GM12878 (cell line): ENCODE data around the gene MISP3. TPM values are rescaled to one million over a fixed set of nuclear protein-coding genes. Genes with fewer than 3 reads are reported as not detected.

ENCODE experiments used
- ATAC-seq: fragments of 200-7000 bp; cut with Tn5 transposase; 3 replicates; pipeline ENCODE4 v1.9.1; 2020; ENCODE audit warnings: mild to moderate bottlenecking, moderate library complexity
- BruUV-seq: library from RNA; stranded (reverse); fragments of 400-500 nt; replicated peaks from 2 replicates; lab custom pipeline; 2021; lab: Mats Ljungman, UMichigan
- CTCF ChIA-PET: fragments of 300-600 bp; sonication (Branson Sonifier 250); formaldehyde crosslinking; extraction: SDS; loops from one replicate; lab custom pipeline; 2021; ENCODE audit warnings: inconsistent platforms; lab: Yijun Ruan, JAX
- POLR2A ChIA-PET: fragments of 350-600 bp; formaldehyde crosslinking; extraction: SDS; loops from one replicate; lab custom pipeline; 2021; ENCODE audit warnings: inconsistent platforms; lab: Charles Lee
- RAD21 ChIA-PET: fragments of 300-600 bp; sonication (Branson Sonifier 250); formaldehyde crosslinking; loops from one replicate; lab custom pipeline; 2023; ENCODE audit warnings: antibody characterized with exemption; ENCODE audit not compliant: unreplicated experiment; lab: Charles Lee
- SMC1A ChIA-PET: fragments of 300-600 bp; sonication (Branson Sonifier 250); formaldehyde crosslinking; loops from one replicate; lab custom pipeline; 2023; ENCODE audit not compliant: unreplicated experiment, uncharacterized antibody; lab: Charles Lee
- DNase-seq: peaks from one replicate; pipeline ENCODE4 v3.0.0-alpha.2; 2011; ENCODE audit warnings: low read depth, low spot score
- FAIRE-seq: peaks from 3 replicates; lab custom pipeline; 2011; peaks lifted over from hg19 to GRCh38; lab: Jason Lieb, UNC
- H2AFZ ChIP-seq: 2 replicates; pipeline ENCODE4 v1.6.0; 2011; ENCODE audit warnings: low read depth, low read length, control low read depth; ENCODE audit not compliant: control insufficient read depth
- H3K27ac ChIP-seq: 2 replicates; pipeline ENCODE4 v1.5.1; 2011; ENCODE audit warnings: control low read depth; ENCODE audit not compliant: control insufficient read depth, insufficient read depth
- H3K27me3 ChIP-seq, 2 experiments: replicated peaks in 1 of 2; 2 replicates each; pipeline versions ENCODE4 v1.6.0 to v1.6.1; 2011; ENCODE audit warnings: low read length in 1 of 2; ENCODE audit not compliant: control insufficient read depth in 2 of 2, insufficient read depth in 2 of 2
- H3K36me3 ChIP-seq, 2 experiments: 2 replicates each; pipeline ENCODE4 v1.5.1; 2011; ENCODE audit warnings: low read length in 1 of 2; ENCODE audit not compliant: control insufficient read depth in 2 of 2, insufficient read depth in 2 of 2
- H3K4me1 ChIP-seq: 2 replicates; pipeline ENCODE4 v1.6.1; 2011; ENCODE audit warnings: mild to moderate bottlenecking, low read length, moderate library complexity, mixed read lengths; ENCODE audit not compliant: control insufficient read depth, insufficient read depth
- H3K4me2 ChIP-seq: 2 replicates; pipeline ENCODE4 v1.6.0; 2011; ENCODE audit warnings: control low read depth; ENCODE audit not compliant: control insufficient read depth, insufficient read depth
- H3K4me3 ChIP-seq: fragments of 200-600 bp; sonication (generic); 2 replicates; pipeline ENCODE4 v1.5.1; 2016
- H3K79me2 ChIP-seq: 2 replicates; pipeline ENCODE4 v1.6.0; 2011; ENCODE audit warnings: low read length; ENCODE audit not compliant: control insufficient read depth, insufficient read depth
- H3K9ac ChIP-seq: 2 replicates; pipeline ENCODE4 v1.8.0; 2011; ENCODE audit warnings: low read length, control low read depth, mixed read lengths; ENCODE audit not compliant: control insufficient read depth, insufficient read depth
- H3K9me3 ChIP-seq: replicated peaks from 3 replicates; pipeline ENCODE4 v1.5.1; 2011; ENCODE audit warnings: mild to moderate bottlenecking, low read length; ENCODE audit not compliant: control insufficient read depth, insufficient read depth
- H4K20me1 ChIP-seq: 2 replicates; pipeline ENCODE4 v1.6.0; 2011; ENCODE audit not compliant: control insufficient read depth, insufficient read depth
- BCL3 ChIP-seq: IDR thresholded peaks from 2 replicates; pipeline ENCODE4 v1.6.1; 2011; ENCODE audit warnings: borderline replicate concordance, low read depth, mild to moderate bottlenecking, moderate library complexity, low read length; ENCODE audit not compliant: insufficient read depth, poor library complexity, severe bottlenecking
- CBX5 ChIP-seq: sonication (generic); IDR thresholded peaks from 2 replicates; pipeline ENCODE4 v1.6.1; 2016; ENCODE audit warnings: low read depth, moderate library complexity, mild to moderate bottlenecking, inconsistent platforms
- CEBPB ChIP-seq, 2 experiments: fragments of 150-350 bp in 1 of 2; IDR thresholded peaks; 2 replicates each; pipeline ENCODE4 v1.6.1; 2012 to 2014; ENCODE audit warnings: low read depth in 2 of 2, low read length in 2 of 2, borderline replicate concordance in 1 of 2, inconsistent platforms in 1 of 2
- CEBPZ ChIP-seq: fragments of 150-350 bp; IDR thresholded peaks from 2 replicates; pipeline ENCODE4 v1.6.1; 2016; ENCODE audit warnings: low read depth, low read length
- CHD1 ChIP-seq: IDR thresholded peaks from 2 replicates; pipeline ENCODE4 v1.6.1; 2012; ENCODE audit warnings: low read depth, low read length, improper control_type of control experiment
- CHD2 ChIP-seq: IDR thresholded peaks from 2 replicates; pipeline ENCODE4 v1.6.1; 2011; ENCODE audit warnings: low read depth, low read length, improper control_type of control experiment, borderline replicate concordance
- EGR1 ChIP-seq, 2 experiments: IDR thresholded peaks; 1 replicate in 1 of 2; 2 replicates in 1 of 2; pipeline ENCODE4 v1.6.1; 2011 to 2012; ENCODE audit warnings: low read depth in 2 of 2, low read length in 2 of 2, borderline replicate concordance in 1 of 2, mild to moderate bottlenecking in 1 of 2, moderate library complexity in 1 of 2
- MEF2A ChIP-seq: IDR thresholded peaks from 2 replicates; pipeline ENCODE4 v1.6.1; 2011; ENCODE audit warnings: low read depth, mild to moderate bottlenecking, low read length, moderate library complexity; ENCODE audit not compliant: insufficient read depth
- MEF2B ChIP-seq: fragments of 450-650 bp; IDR thresholded peaks from 2 replicates; pipeline ENCODE4 v1.6.1; 2018; ENCODE audit warnings: mild to moderate bottlenecking, moderate library complexity; ENCODE audit not compliant: partially characterized antibody, poor library complexity, severe bottlenecking
- POLR2AphosphoS2 ChIP-seq: IDR thresholded peaks from 2 replicates; pipeline ENCODE4 v1.6.1; 2011; ENCODE audit warnings: low read depth, mild to moderate bottlenecking, low read length, improper control_type of control experiment, moderate library complexity
- SMARCA5 ChIP-seq: fragments of 450-650 bp; IDR thresholded peaks from 2 replicates; pipeline ENCODE4 v1.6.1; 2017; ENCODE audit warnings: mild to moderate bottlenecking
- TARDBP ChIP-seq: IDR thresholded peaks from 2 replicates; pipeline ENCODE4 v1.6.1; 2016; ENCODE audit warnings: borderline replicate concordance
- ZNF384 ChIP-seq: IDR thresholded peaks from 2 replicates; pipeline ENCODE4 v1.6.1; 2012; ENCODE audit warnings: low read depth, mild to moderate bottlenecking, low read length, improper control_type of control experiment, borderline replicate concordance
- ZZZ3 ChIP-seq: IDR thresholded peaks from 2 replicates; pipeline ENCODE4 v1.6.1; 2011; ENCODE audit warnings: low read depth; ENCODE audit not compliant: control insufficient read depth, insufficient read length
- WGBS: methylation state at CpG from one replicate; pipeline ENCODE4 v1.1.6; 2016; ENCODE audit warnings: low lambda C conversion rate; ENCODE audit not compliant: insufficient replicate concordance, insufficient coverage; ENCODE audit errors: missing lambda C conversion rate; 5-methylcytosine and 5-hydroxymethylcytosine counted together
- in situ Hi-C: fragments of 300-500 bp; cut with MboI; formaldehyde crosslinking; loops from 9 replicates; pipeline ENCODE4 v1.14.3; 2018; ENCODE audit warnings: mixed read lengths
- intact Hi-C: fragments of 100-400 bp; cut with micrococcal nuclease; formaldehyde crosslinking; loops from one replicate; pipeline ENCODE4 v1.14.2; 2022; ENCODE audit not compliant: unreplicated experiment
- polyA plus RNA-seq, 11 experiments: library from polyadenylated mRNA; depleted of rRNA in 4 of 11; unstranded in 6 of 11; stranded (reverse) in 5 of 11; fragments of >200 nt; fragmentation: Nextera tagmentation in 4 of 11; fragmentation: Illumina TruSeq in 1 of 11; extraction: Ambion mirVana in 4 of 11; extraction: Trizol in 1 of 11; gene quantifications; 1 replicate in 1 of 11; 2 replicates in 10 of 11; pipeline versions ENCODE4 v1.2.1 to v1.2.3, GENCODE V29; 2011 to 2016; ENCODE audit warnings: inconsistent platforms in 2 of 11, missing spikeins in 2 of 11, low read depth in 1 of 11
- total RNA-seq, 4 experiments: library from RNA; depleted of rRNA in 3 of 4; stranded (reverse); fragments of >200 nt in 3 of 4; fragmentation: Illumina TruSeq in 1 of 4; extraction: Trizol in 1 of 4; gene quantifications; 2 replicates each; pipeline versions ENCODE4 v1.2.1 to v1.2.3, GENCODE V29; 2013 to 2021
- TF ChIP-seq, protein P1 (sequence below): fragments of 150-350 bp; IDR thresholded peaks from 2 replicates; pipeline ENCODE4 v1.6.1; 2014; ENCODE audit warnings: mild to moderate bottlenecking, low read depth, low read length

The MISP3 gene
- total and polyA plus RNA-seq, 10 of the 15 experiments (the other 5 are each of a cell fraction or from before 2014, with no cell fraction given) = 0.07 to 1.4 (median 0.64) TPM

DNA sequence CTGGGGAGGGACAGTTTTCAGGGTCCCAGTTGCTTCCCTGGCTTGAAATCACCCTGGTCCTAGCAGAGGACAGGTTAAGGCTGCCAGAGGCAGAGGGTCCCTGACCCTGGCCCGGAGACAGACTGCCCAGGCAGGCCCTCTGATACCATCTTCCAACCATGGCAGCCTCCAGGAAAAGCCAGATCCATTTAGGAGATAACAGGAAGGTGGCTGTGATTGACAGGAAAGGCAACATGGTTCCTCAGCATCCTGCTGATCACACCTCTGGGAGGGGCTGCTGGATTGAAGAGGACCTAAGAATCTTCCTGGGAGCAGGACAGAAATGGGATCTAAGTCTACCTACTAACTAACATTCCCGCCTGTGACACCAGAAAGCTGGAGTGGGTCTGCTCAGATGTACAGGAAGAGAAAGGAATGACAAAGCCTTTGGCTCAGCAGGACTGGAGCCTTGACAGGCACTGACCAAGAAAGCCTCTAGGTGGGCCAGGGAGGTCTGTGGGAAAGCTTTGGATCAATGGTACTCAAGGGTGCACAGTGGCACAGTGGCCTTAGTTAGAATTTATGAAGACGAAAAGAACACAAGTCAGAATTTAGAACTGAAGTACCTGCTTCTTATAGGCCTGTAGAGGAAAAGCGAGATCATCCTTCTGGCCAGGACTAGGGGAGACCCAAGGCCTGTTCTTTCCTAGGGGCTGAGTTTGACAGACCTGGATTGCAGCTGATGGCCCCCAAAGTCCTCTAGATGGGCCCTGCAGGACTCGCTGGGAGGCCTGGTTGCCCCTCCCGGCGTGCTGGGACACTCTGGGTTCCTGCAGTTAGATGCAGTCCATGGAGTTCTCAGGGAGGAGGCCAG lies 47.3 kb downstream of the MISP3 start (continued):
- TF ChIP-seq ZNF384 (no peak), CHD1 (no peak), CEBPB (IDR thresholded peaks at IDR 0.05; ENCODE audit: borderline replicate concordance in 1 of 2, low read depth in 2 of 2, low read length in 2 of 2) (no peak), SMARCA5 (no peak)

DNA sequence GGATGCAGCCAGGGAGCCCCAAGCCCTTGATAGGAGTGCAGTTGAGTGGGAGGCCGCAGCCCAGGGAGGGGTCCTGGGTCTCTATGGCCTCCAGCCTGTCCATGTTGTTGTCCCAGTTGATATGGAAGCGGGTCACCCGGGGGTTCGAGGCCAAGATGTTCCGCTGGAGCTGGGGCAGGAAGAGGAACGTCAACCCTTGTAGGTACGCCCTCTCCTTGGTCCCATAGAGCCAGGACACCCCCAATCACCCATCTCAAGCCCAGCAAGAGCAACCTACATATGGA lies 47.9 kb downstream of the MISP3 start:
- BruUV-seq = no TSS peak
- H3K27me3 ChIP-seq = no peaks in the 10 kb centered on the region
- H3K9ac ChIP-seq = no peak overlapping the region
- H3K9me3 ChIP-seq = no peaks in the 10 kb centered on the region
- peaks cover 2 to 3% of the 10 kb centered on the region in 2 experiments; a peak in 2 of 4 replicates for H3K36me3 ChIP-seq
- no peak for FAIRE-seq
- ChIA-PET RAD21 (no interaction called here), POLR2A (no interaction called here), SMC1A (no interaction called here), CTCF (no interaction called here)
- H3K27ac ChIP-seq = no peak overlapping the region
- no peak for DNase-seq
- H3K4me1 ChIP-seq = peaks cover 15% of the 10 kb centered on the region
- no peak overlapping the region for H3K4me2 ChIP-seq
- 93% methylated on average over 7 of the region's 7 CpGs for WGBS
- in situ Hi-C loops (no loop called here), intact Hi-C loops (no loop called here)
- H3K4me3 ChIP-seq = no peak overlapping the region
- H3K79me2 ChIP-seq = peaks cover 8% of the 10 kb centered on the region
- H2AFZ ChIP-seq = no peak overlapping the region
- H4K20me1 ChIP-seq = no peaks in the 10 kb centered on the region
- TF ChIP-seq ZZZ3 (no peak), MEF2A (no peak), TARDBP (no peak), BCL3 (no peak), POLR2AphosphoS2 (no peak), CEBPZ (no peak), EGR1 (IDR thresholded peaks at IDR 0.05; ENCODE audit: borderline replicate concordance in 1 of 2, low read depth in 2 of 2, low read length in 2 of 2) (no peak), CHD2 (no peak), CBX5 (no peak), MEF2B (no peak)
- TF ChIP-seq, protein P1, sequence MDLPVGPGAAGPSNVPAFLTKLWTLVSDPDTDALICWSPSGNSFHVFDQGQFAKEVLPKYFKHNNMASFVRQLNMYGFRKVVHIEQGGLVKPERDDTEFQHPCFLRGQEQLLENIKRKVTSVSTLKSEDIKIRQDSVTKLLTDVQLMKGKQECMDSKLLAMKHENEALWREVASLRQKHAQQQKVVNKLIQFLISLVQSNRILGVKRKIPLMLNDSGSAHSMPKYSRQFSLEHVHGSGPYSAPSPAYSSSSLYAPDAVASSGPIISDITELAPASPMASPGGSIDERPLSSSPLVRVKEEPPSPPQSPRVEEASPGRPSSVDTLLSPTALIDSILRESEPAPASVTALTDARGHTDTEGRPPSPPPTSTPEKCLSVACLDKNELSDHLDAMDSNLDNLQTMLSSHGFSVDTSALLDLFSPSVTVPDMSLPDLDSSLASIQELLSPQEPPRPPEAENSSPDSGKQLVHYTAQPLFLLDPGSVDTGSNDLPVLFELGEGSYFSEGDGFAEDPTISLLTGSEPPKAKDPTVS = no peak
- no peak for ATAC-seq
